GM19463 (cell line): ENCODE results near the gene NCKAP5.

Experiments used
- ATAC-seq: cut with Tn5 transposase; IDR thresholded peaks from one replicate; pipeline ENCODE4 v1.9.1; 2021; ENCODE audit warnings: mild to moderate bottlenecking, moderate library complexity; ENCODE audit not compliant: unreplicated experiment

The NCKAP5 gene

DNA sequence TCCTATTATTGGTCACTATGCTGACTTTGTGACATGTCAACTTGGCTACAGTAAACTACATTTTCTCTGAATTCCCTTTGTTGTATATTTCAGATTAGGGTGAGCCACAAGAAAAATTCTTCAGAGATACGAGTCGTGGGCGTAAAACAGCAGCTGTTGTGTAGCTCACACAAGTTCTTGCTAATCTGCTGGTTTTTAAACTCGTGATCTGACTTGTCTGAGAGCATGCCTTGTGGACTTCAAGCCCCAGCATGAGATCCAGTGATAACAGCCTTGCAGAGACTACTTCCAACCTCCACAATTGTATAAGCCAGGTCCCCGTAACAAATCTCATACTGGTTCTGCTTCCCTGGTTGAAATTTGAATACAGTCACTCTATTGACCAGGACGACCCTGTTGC, 638.5 kb downstream of the NCKAP5 start:
- no peak for ATAC-seq

- no peak for ATAC-seq
These were observed 644.5 kb downstream of the NCKAP5 start for GRCh38 chr2:132923787-132924186.

DNA sequence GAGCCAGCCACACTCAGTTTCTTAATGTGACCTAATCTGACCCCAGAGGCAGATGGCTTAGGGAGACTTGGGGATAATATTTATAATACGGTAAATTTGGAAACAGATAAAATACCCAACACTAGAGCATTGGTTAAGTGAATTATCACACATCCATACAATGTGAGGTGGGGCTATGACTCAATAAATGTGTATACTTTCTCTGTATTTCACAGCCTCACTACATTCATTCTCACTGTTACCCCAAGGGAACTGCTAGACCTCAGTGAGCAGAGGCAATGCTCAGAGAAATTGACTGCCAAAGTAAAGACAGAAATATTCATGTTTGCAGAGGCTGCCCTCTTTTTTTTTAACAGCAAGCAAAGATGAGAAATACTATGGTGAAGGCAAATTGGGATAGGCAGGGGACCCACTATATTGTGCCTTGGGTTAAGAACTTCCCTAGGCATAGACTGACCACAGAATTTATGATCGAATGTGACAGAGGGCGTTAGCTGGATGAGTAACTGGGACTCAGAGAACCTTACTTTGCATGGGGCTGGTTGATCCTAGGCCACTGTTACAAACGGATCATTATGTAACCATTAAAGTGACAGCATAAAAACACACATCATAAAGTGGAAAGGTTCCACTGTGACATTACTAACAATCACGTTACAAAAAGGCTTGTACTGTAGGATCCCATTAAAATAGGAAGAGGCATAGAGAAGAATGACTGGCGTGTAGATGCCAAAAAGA, 652.3 kb downstream of the NCKAP5 start:
- peak; percentile 95 for ATAC-seq

DNA sequence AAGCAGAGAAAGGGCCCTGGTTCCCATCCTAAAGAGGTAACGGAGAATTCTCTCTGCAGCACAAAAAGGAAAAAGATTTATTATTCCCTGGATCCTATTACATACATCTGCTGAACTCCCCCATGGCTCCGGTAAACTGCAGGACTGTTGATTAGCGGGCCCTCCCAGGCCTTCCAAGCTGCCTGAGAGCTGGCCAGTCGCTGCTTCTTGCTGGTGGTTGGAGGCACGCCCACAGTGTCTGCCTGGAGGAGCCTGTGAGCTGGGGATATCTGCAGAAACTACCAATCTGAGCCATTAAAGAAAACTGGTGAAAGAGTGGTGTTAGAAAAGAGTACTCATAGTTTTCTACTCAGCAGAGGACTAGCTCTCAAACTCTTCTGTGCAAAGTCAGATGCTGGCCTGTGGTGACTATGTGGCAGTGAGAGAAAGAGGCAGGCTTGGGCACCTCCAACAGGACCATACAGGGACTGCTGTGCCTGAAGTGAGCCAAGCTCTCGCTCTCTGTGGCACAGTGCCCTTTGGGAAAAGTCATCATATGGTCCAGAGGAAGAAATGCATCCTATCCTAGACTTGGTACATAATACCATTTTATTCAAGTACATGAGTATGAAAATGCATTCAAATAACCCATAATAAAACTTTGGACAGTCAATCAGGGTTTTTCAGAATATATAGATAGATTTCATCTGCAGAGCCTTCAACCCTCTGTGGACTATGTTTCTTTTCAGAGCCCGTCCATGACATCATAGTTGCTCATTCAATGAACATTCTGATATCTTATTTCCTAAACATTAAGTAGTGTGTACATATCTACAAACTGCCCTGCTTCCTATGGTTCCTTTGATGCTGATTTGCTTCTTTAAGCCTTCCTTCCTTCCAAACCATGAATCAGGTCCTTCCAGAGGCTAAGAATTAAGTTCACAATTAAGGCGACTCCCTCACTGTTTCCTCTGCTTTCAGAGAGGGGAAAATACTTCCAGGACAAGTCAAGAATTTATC, 656.2 kb downstream of the NCKAP5 start:
- no peak for ATAC-seq

GRCh38 chr2:132910432-132910831, 657.8 kb downstream of the NCKAP5 start:
- no peak for ATAC-seq

DNA sequence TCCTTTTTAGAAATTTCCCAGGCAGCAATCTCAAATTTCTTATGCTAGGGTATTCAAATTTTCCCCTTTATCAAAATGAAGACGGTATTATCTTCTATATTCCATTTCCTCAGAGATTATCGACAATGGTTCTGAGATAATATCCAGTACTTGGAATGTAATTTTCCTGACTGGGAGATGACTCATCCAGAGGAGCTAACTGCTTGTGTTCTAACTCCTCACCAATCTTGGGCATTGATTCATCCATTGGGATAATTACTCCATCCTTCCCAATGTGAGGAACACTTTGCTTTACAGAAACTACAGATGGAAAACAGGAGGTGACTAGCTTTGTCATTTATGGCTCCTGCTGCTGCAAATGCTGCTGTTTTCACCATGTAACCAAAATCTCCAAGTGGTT, 658.8 kb downstream of the NCKAP5 start:
- no peak for ATAC-seq

- ATAC-seq: no peak
These were observed 664.0 kb downstream of the NCKAP5 start for GRCh38 chr2:132904142-132904842.

DNA sequence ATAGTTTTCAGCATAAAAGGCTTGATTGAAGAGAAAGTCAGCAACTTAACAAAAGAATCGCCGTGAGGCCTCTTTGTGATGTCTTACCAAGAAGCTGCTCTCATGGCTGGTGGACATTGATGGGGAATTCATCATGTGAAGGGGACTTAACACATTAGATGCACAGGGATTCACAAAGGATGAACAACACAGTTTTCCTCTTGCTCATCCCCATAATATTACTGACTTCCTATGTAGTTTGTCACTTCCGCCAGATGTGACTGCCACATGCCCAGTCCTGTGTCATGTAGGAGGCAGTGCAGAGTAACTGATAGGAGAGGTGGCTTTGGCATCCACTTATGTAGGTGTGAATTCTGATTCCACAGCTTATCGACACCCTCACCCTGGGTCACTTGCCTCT, 665.6 kb downstream of the NCKAP5 start:
- ATAC-seq: no peak

GRCh38 chr2:132901661-132902060, 666.6 kb downstream of the NCKAP5 start:
- no peak for ATAC-seq

- no peak for ATAC-seq
These were observed 671.2 kb downstream of the NCKAP5 start for GRCh38 chr2:132897111-132897510.

DNA sequence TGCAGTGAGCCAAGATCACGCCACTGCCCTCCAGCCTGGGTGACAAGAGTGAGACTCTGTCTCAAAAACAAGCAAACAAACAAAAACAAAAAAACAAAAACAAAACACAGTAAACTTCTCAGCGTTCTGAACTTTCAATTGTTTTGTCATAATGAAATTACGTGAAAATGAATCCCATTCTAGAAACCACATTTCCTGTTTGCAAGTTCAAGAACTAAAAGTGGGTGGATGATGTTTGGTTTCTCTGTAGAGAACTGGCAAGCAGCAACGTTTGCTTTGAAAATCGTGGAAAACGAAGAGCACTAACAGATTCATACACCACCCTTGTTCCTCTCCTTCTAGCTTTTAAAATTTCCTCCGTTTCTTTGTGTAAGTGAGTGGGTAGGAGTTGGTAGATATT, 672.2 kb downstream of the NCKAP5 start:
- ATAC-seq: peak; percentile 58

GRCh38 chr2:132891498-132891897, 676.8 kb downstream of the NCKAP5 start:
- ATAC-seq: no peak

- no peak for ATAC-seq
These were observed 681.7 kb downstream of the NCKAP5 start for GRCh38 chr2:132886574-132886973.

- no peak for ATAC-seq
These were observed 683.6 kb downstream of the NCKAP5 start for GRCh38 chr2:132884705-132885104.

GRCh38 chr2:132884292-132884691, 684.0 kb downstream of the NCKAP5 start:
- ATAC-seq: no peak

DNA sequence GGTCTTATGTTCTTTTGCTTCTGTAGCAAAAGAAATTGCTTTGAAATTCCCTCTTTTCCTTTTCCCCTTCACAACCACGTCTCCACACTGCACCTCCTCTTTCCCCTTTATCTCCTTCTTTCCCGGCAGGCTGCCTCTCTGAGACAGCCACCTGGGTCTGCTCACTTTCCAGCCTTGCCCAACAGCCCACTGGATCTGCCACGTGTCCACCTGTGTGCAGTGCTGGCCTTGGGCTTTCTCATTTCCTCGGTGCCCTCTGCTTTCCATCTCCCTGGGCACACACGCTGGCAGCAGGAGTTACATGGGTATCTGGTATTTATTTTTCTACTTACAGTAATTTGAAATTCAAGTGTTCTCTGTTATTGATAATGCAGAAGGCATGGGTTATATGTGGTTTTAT, 684.8 kb downstream of the NCKAP5 start:
- no peak for ATAC-seq

DNA sequence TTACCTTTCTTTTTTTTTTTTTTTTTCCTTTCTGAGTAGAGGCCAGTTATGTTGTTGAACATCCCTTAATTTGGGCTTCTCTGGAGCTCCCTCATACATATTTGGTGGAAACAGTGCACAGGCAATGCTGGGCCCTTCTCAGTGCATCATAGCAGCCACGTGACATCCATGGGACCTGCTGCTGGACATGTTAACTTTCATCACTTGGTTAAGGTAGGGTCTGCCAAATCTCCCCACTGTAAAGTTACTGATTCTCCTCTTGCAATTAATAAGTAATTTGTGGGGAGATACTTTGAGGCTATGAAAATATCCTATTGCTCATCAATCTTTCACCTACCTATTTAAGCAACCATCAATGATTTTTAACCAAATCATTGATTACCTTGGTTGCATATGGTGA, 686.7 kb downstream of the NCKAP5 start:
- ATAC-seq: no peak

GRCh38 chr2:132877923-132878322, 690.3 kb downstream of the NCKAP5 start:
- ATAC-seq: no peak

GRCh38 chr2:132876745-132877391, 691.4 kb downstream of the NCKAP5 start:
- ATAC-seq: no peak

GRCh38 chr2:132875193-132875592, 693.1 kb downstream of the NCKAP5 start:
- no peak for ATAC-seq

GRCh38 chr2:132873738-132874137, 694.5 kb downstream of the NCKAP5 start:
- ATAC-seq: no peak
